ENCODE data around the gene BIRC5. TPM values are rescaled to one million over a fixed set of nuclear protein-coding genes. Genes with fewer than 3 reads are reported as not detected.

Gene BIRC5
- total RNA-seq, 4 donors from 2014 or later = 1.2 to 7.9 (median 3.6) TPM

GRCh38 chr17:78226759-78227454, 12.9 kb downstream of the BIRC5 start:
- WGBS, 2 donors (ENCODE audit: low coverage in 1 of 2) = 56% methylated on average over 20 of the region's 20 CpGs; no CpG with 5 or more reads in 1 of the 2 donors
- in situ Hi-C loops (cut with MboI; ENCODE audit: low pct_ligation_motif_present in 1 of 4, low pct_unique_long_range_greater_than_20kb in 1 of 4, low sequenced_read_pairs in 3 of 4) = no loop called here

GRCh38 chr17:78227455-78227916, 13.4 kb downstream of the BIRC5 start:
- in situ Hi-C loops (cut with MboI; ENCODE audit: low pct_ligation_motif_present in 1 of 4, low pct_unique_long_range_greater_than_20kb in 1 of 4, low sequenced_read_pairs in 3 of 4) (no loop called here), intact Hi-C loops (cut with DNase I; ENCODE audit: low total_unique reads) (no loop called here)
- Histone ChIP-seq H3K36me3 (no peaks in the 10 kb centered on the region), H3K4me1 (peaks cover 0 to 3% (median 0%) of the 10 kb centered on the region in 4 donors), H3K4me3 (no peak overlapping the region), H3K9me3 (no peaks in the 10 kb centered on the region), H3K27me3 (peaks cover 40% of the 10 kb centered on the region), H3K27ac (no peak overlapping the region)
- 76 to 94% methylated on average over 3 to 10 of the region's 10 CpGs for WGBS, 2 donors (ENCODE audit: low coverage in 1 of 2)
- TF ChIP-seq POLR2AphosphoS5 (IDR thresholded peaks at IDR 0.05) = no peak
- no peak for TF ChIP-seq POLR2A (IDR thresholded peaks at IDR 0.05)
- TF ChIP-seq CTCF (IDR thresholded peaks at IDR 0.05) = no peak
- TF ChIP-seq EP300 (IDR thresholded peaks at IDR 0.05; ENCODE audit: low read depth) = no peak
- DNase-seq = no peak

More at GRCh38 chr17:78226759-78227454, 12.9 kb downstream of the BIRC5 start:
- Histone ChIP-seq H3K9me3 (no peaks in the 10 kb centered on the region), H3K27ac (no peak overlapping the region), H3K27me3 (peaks cover 34% of the 10 kb centered on the region), H3K4me1 (peaks cover 0 to 3% (median 0%) of the 10 kb centered on the region in 4 donors), H3K36me3 (no peaks in the 10 kb centered on the region), H3K4me3 (no peak overlapping the region)
- peak; percentile 25 for DNase-seq
- intact Hi-C loops (cut with DNase I; ENCODE audit: low total_unique reads) = no loop called here
- TF ChIP-seq CTCF (IDR thresholded peaks at IDR 0.05) = no peak
- no peak for TF ChIP-seq EP300 (IDR thresholded peaks at IDR 0.05; ENCODE audit: low read depth)
- TF ChIP-seq POLR2AphosphoS5 (IDR thresholded peaks at IDR 0.05) = no peak
- no peak for TF ChIP-seq POLR2A (IDR thresholded peaks at IDR 0.05)

GRCh38 chr17:78228176-78228575, 14.1 kb downstream of the BIRC5 start:
- TF ChIP-seq EP300 (IDR thresholded peaks at IDR 0.05; ENCODE audit: low read depth) (no peak), CTCF (IDR thresholded peaks at IDR 0.05) (no peak), POLR2AphosphoS5 (IDR thresholded peaks at IDR 0.05) (no peak), POLR2A (IDR thresholded peaks at IDR 0.05) (no peak)
- no peaks in the 10 kb centered on the region for H3K9me3 ChIP-seq
- intact Hi-C loops (cut with DNase I; ENCODE audit: low total_unique reads) (no loop called here), in situ Hi-C loops (cut with MboI; ENCODE audit: low pct_ligation_motif_present in 1 of 4, low pct_unique_long_range_greater_than_20kb in 1 of 4, low sequenced_read_pairs in 3 of 4) (no loop called here)
- WGBS, 2 donors (ENCODE audit: low coverage in 1 of 2) = 80% methylated on average over 1 to 4 of the region's 4 CpGs
- H3K27me3 ChIP-seq = peaks cover 47% of the 10 kb centered on the region
- H3K4me1 ChIP-seq = peaks cover 0 to 3% (median 0%) of the 10 kb centered on the region in 4 donors
- DNase-seq = no peak
- no peak overlapping the region for H3K4me3 ChIP-seq
- no peaks in the 10 kb centered on the region for H3K36me3 ChIP-seq
- H3K27ac ChIP-seq = no peak overlapping the region

GRCh38 chr17:78230252-78230962, 16.4 kb downstream of the BIRC5 start:
- Histone ChIP-seq H3K27ac (no peak overlapping the region), H3K4me3 (no peak overlapping the region), H3K27me3 (peaks cover 48% of the 10 kb centered on the region), H3K4me1 (peaks cover 0 to 3% (median 0%) of the 10 kb centered on the region in 4 donors), H3K9me3 (no peaks in the 10 kb centered on the region), H3K36me3 (no peaks in the 10 kb centered on the region)
- WGBS, 2 donors (ENCODE audit: low coverage in 1 of 2) = 25 to 40% methylated on average over 10 to 13 of the region's 13 CpGs
- DNase-seq = no peak
- intact Hi-C loops (cut with DNase I; ENCODE audit: low total_unique reads) = no loop called here
- in situ Hi-C loops (cut with MboI; ENCODE audit: low pct_ligation_motif_present in 1 of 4, low pct_unique_long_range_greater_than_20kb in 1 of 4, low sequenced_read_pairs in 3 of 4) = no loop called here
- TF ChIP-seq CTCF (IDR thresholded peaks at IDR 0.05) (no peak), POLR2AphosphoS5 (IDR thresholded peaks at IDR 0.05) (no peak)
